ENCODE measurements around the gene SLC8A2.
"Not testable (repeated sequence)": the region's sequence is repeated elsewhere in the genome, so short reads cannot be mapped to it uniquely, and the experiment has no call there.

Gene SLC8A2

DNA sequence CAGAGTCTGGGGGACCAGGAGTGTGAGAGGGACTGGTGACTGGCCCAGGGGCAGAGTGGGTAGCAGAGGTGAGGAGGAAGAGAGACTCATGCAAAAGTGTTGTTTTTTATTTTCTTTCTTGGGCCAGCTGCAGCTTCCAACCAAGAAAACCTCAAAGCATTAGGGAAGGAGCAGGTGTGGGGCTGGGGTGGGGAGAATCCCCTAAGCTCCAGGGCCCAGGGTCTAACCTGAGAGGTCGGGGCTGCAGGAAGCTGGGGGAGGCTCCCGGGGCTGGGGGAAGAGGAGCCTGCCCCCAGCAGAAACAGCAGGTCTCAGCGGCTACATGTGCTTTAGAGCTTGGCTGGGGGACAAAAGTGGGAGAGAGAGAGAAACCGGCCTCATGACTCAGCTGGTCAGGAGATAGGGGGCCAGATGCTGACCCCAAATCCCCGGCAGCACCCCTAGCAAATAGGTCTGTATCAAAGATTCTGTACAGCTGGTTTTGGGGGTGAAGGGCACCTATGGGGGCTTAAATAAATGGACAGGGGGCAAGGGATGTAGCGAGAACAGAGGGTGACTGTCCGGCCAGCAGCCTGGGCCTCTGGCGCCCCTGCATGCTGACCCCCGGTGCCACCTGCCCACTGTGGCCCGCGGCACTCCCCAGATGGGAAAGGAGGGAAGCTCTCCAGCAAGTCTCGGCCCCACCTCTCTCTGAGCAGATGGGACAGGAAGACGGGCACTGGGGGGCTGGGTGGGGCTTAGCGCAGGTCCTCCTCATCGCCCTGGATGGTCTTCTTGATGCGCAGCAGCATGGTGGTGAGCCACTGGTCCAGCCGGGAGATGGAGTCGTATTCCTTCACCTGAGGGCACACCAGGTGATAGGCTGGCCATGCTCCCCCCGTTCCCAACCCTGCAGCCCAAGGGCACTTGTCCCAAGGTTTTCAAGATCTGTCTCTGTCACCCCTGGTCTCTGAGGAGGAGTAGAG, 16.1 kb upstream of the SLC8A2 start:
- H3K4me3 ChIP-seq (ENCODE audit: low read depth, low read length), result no peak overlapping the region
- TF ChIP-seq, protein P1, sequence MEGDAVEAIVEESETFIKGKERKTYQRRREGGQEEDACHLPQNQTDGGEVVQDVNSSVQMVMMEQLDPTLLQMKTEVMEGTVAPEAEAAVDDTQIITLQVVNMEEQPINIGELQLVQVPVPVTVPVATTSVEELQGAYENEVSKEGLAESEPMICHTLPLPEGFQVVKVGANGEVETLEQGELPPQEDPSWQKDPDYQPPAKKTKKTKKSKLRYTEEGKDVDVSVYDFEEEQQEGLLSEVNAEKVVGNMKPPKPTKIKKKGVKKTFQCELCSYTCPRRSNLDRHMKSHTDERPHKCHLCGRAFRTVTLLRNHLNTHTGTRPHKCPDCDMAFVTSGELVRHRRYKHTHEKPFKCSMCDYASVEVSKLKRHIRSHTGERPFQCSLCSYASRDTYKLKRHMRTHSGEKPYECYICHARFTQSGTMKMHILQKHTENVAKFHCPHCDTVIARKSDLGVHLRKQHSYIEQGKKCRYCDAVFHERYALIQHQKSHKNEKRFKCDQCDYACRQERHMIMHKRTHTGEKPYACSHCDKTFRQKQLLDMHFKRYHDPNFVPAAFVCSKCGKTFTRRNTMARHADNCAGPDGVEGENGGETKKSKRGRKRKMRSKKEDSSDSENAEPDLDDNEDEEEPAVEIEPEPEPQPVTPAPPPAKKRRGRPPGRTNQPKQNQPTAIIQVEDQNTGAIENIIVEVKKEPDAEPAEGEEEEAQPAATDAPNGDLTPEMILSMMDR (IDR thresholded peaks at IDR 0.05; ENCODE audit: control insufficient read depth, extremely low read depth, insufficient read depth), result no peak
- DNase-seq (ENCODE audit: low read depth), result no peak

DNA sequence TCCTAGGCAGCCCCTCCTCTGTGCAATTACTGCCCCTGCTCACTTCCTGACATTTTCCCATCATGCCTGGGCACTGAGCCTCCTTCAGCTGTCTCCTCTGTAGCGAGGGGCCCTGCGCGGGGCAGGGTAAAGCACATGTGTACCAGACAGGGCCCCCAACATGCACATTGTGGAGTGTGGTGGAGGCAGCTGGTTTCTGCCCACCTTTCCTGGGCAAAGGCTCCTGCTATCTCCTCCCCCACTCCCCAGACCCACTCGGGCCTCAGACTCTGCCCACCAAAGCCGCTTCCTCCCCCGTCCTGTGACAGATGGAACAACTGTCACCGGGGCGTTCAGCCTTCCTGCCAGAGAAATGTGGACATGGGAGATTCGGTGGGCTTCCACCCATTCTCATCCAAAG, 15.2 kb upstream of the SLC8A2 start:
- no peak for DNase-seq (ENCODE audit: low read depth)
- TF ChIP-seq, protein P1 (IDR thresholded peaks at IDR 0.05; ENCODE audit: control insufficient read depth, extremely low read depth, insufficient read depth), result no peak
- no peak overlapping the region for H3K4me3 ChIP-seq (ENCODE audit: low read depth, low read length)

GRCh38 chr19:47486220-47486619, 14.5 kb upstream of the SLC8A2 start:
- H3K4me3 ChIP-seq (ENCODE audit: low read depth, low read length); DNase-seq (ENCODE audit: low read depth): not testable (repeated sequence)

GRCh38 chr19:47485210-47485609, 13.5 kb upstream of the SLC8A2 start:
- TF ChIP-seq, protein P1 (IDR thresholded peaks at IDR 0.05; ENCODE audit: control insufficient read depth, extremely low read depth, insufficient read depth), result no peak
- DNase-seq (ENCODE audit: low read depth), result no peak
- peak overlapping the region; percentile 61 for H3K4me3 ChIP-seq (ENCODE audit: low read depth, low read length)

DNA sequence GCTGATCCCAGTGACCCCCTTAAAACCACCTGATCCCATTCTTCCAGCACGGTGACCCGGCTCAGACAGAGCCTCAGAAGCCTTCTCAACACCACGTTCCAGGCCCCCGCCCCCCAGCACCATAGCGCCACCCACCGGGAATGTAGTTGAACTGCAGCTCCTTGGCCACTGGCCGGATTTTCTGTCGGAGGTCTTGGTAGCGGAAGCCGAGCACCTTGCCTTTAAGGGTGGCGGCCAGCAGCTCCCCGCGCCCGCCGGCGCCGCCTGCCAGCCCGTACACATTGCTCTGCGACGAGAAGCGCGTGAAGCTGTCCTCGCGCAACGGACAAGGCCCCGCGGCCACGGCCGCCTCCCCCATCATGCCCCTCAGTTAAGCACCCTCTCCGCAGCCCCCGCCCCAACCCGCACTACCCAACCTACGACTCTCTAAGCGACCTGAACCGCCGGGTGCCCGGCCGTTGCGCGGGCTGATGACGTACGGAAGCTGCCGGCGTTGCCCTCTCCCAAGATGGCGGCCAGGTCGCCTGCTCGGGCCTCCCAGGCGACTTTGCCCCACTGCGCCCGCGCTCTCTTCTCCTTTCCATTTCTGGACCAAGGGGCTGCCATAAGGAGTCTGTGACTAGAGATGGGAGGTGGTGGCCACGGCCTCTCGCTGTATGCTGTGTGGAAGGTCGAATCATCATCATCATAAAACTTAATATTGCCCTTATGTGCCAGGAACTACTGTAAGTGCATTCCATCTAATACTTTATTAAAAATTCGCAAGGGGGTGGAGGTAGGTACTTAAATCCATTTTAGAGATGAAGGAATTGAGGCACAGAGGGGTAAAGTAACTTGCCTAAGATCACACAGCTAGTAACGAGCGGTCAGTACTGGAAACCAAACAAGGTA, 12.4 kb upstream of the SLC8A2 start, which contains the start of gene KPTN:
TSS of gene KPTN (minus strand) at position 420 of the 891 bp plus-strand sequence. CDS start at position 361, 59 bp downstream.
- peak; percentile 45 for DNase-seq (ENCODE audit: low read depth)
- H3K4me3 ChIP-seq (ENCODE audit: low read depth, low read length), result peak within 1 kb of the TSS; percentile 61

DNA sequence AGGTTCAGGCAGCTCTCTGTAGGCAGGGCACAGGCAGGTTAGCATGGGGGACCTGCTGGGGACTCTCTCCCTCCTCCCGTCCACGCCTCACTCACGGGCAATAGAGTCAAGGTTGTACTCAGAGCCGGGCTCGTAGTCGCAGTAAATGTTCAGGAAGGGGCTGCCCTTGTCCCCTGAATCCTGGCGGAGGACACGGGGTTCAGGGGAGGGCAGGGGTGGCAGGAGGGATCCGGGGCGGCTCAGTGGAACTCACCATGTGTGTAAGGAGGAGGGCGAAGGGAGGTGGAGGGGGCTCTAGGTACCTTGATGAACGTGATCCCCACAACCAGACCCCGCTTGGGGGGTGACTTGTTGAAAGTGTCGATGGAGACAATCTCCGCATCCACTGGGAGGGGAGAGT, 11.5 kb upstream of the SLC8A2 start:
- TF ChIP-seq, protein P1 (IDR thresholded peaks at IDR 0.05; ENCODE audit: control insufficient read depth, extremely low read depth, insufficient read depth), result no peak
- no peak for DNase-seq (ENCODE audit: low read depth)
- peak overlapping the region; percentile 61 for H3K4me3 ChIP-seq (ENCODE audit: low read depth, low read length)

More for the DNA sequence above, 12.4 kb upstream of the SLC8A2 start, which contains the start of gene KPTN:
- TF ChIP-seq, protein P1 (IDR thresholded peaks at IDR 0.05; ENCODE audit: control insufficient read depth, extremely low read depth, insufficient read depth), result peak; percentile 72
